SKM-1 (cell line): ENCODE data around the gene RRBP1.
A peak's percentile ranks its signal among the peaks of the same experiment; 100 is the strongest.

Experiments
- DNase-seq: peaks from one replicate; lab custom pipeline; 2025; ENCODE audit not compliant: unreplicated experiment; lab: John Stamatoyannopoulos, UW

The RRBP1 gene, protein sequence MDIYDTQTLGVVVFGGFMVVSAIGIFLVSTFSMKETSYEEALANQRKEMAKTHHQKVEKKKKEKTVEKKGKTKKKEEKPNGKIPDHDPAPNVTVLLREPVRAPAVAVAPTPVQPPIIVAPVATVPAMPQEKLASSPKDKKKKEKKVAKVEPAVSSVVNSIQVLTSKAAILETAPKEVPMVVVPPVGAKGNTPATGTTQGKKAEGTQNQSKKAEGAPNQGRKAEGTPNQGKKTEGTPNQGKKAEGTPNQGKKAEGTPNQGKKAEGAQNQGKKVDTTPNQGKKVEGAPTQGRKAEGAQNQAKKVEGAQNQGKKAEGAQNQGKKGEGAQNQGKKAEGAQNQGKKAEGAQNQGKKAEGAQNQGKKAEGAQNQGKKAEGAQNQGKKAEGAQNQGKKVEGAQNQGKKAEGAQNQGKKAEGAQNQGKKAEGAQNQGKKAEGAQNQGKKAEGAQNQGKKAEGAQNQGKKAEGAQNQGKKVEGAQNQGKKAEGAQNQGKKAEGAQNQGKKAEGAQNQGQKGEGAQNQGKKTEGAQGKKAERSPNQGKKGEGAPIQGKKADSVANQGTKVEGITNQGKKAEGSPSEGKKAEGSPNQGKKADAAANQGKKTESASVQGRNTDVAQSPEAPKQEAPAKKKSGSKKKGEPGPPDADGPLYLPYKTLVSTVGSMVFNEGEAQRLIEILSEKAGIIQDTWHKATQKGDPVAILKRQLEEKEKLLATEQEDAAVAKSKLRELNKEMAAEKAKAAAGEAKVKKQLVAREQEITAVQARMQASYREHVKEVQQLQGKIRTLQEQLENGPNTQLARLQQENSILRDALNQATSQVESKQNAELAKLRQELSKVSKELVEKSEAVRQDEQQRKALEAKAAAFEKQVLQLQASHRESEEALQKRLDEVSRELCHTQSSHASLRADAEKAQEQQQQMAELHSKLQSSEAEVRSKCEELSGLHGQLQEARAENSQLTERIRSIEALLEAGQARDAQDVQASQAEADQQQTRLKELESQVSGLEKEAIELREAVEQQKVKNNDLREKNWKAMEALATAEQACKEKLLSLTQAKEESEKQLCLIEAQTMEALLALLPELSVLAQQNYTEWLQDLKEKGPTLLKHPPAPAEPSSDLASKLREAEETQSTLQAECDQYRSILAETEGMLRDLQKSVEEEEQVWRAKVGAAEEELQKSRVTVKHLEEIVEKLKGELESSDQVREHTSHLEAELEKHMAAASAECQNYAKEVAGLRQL (N-terminal part only)

DNA sequence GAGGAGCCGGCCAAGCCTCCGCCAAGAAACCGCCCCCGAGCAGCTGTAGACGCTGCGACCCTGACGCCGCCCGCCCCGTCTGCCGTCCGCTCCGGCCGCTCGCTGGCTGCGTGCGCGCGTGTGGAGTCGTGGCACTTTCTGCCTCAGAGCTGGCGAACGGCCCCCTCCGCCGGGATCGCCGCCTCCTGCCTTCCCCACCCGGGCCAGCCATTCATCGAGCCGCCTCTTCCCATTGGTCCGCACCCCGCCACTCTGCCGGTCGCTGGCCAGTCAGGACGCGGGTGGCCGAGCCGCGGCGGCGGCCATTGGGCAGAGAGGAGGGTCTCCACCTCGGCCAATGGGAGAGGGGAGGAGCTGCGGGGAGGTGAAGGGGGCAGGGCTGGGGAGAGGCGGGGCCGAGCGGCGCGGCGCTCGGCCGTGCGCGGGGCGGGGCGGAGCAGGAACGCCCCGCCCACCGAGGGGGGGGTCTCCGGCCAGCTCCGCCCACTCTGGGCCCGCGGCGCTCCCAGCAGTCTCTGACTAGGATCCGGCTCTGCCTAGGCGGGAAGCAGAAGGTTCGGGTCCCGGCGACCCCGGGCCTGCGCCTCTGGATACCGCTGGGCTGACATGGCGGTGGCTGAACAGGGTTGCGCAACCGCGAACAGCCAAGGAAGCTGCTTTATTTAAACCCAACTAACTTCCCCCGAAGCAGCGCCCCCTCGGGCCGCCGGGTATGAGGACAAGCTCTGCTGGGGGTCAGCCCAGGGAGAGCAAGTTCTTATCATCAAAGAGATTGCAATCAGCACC lies at the start of gene RRBP1:
TSS of gene RRBP1 (minus strand) at position 140 of the 786 bp plus-strand sequence. CDS start 21,735 bp downstream, outside the sequence.
- peak; percentile 69 for DNase-seq

DNA sequence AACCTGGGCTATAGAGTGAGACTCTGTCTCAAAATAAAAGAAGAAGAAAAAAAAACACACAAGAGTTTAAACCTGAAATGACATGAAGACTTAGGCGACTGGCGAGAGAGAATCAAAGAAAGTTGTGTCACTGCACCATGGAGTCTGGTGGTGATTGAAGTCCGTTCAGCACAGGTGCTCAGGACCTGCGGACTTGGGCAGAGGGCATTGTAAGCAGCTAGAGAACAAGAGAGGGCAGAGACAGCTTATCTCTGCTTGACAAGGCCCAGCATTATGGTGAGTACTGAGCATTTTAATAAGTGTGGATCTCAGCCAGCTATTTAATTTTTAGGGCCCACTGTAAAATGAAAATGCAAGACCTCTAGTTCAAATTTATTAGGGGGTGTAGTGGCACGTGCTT lies 49.2 kb upstream of the RRBP1 start:
- DNase-seq, result no peak

DNA sequence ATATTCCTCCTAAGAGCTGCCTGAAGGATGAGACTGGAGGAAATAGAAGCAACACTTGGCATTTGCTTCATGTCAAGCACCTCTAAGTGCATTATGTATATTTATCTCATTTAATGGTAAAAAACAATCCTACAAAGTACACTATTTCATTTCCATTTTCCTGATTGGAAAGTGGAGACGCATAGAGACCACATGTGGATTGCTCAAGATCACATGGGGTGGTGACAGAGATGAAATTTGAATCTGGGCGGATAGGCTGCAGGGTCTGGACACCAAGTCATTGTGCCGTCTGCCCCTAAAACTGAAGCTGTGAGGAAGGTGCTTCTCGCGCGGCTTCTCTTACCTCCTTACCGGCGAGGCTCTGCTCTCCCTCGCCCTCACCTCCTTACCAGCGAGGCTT lies 48.0 kb upstream of the RRBP1 start:
- DNase-seq, result no peak

DNA sequence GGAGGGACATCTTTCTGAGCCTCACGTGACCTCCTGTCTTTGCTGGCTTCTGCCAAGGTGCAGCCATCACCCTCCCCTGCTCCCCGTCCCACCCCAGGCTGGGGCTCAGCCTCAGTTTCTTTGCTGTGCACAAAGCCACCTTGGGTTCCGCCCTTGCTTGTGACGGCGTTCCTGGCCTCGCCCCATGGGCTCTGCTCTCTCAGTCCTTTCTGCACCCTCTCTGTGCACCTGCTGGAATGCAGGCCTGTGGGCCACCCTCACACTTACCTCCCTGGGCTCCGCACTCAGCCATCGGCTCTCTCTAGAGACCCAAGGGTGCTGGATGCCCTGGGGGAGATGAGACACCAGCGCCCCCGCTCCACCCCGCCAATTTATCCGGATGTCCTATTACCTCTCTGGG lies 46.0 kb upstream of the RRBP1 start:
- DNase-seq, result no peak

DNA sequence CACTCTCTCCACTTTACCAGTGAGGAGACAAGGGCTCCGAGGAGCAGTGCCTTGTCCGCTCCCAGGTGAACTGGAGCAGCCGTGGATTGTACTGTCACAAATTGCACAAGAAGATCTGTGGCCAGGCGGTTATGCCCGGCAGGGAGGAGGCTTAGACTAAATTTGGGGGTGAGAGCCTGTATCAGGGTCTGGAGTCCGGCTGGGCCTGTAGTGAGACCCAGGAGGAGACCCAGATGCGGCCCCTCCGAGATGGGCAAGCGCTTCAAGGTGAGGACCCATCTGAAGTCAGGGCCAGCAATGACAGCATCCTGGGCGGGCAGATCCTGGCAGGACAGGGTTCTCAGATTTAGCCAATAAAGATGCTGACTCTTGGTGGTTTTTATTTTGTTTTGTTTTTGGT lies 45.3 kb upstream of the RRBP1 start:
- no peak for DNase-seq

DNA sequence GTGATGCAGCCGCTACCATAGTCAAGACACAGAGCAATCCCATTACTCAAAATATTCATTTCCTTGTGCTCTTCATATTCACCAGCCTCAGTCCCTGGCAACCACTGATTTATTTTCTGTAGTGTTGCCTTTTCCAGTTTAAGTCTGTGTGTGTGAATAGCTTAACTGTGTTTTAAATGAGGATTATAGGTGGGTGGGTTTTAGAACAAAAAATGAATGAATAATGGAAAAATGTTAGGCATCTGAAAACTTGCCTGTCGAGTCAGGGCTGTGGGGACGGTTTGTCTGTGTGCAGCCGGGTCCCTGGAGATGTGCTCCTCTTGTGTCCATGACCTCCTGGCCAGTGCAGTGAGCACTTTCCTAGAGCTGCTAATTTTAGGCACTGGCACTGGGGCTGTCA lies 44.9 kb upstream of the RRBP1 start:
- DNase-seq, result no peak

DNA sequence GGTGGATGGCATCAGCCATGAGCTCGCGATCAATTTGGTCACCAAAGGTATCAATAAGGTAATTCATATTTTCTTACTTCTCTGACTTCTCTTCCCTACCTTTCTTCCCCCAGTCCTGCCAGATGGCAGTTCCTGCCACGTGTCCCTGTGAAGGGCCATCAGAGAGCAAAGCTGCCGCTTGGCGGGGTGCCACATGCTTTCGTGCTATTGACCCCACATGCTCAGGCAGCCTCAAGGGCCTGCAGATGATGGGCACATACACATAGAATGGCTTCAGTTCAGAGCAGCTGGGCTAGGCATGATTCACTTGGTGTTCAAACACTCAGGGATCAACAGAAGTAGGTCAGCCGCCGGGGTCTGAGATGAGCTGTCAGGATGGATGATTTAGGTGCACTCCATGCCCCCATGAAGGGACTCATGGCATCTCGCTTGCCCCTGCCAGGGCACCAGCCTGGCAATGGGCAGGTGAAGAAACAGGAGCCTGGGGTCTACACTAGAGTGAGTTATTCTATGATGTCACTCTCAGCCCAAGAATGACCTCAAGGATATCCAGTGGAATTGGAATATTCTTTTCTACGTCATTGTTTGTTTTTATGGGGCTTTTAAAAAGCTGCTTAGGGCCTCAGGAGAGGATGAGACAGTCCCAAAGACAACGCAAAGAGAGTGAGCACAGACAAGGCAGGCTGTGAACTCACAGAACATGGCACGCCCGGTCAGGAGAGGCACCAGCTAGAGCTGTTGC lies 43.2 kb upstream of the RRBP1 start:
- DNase-seq, result no peak

DNA sequence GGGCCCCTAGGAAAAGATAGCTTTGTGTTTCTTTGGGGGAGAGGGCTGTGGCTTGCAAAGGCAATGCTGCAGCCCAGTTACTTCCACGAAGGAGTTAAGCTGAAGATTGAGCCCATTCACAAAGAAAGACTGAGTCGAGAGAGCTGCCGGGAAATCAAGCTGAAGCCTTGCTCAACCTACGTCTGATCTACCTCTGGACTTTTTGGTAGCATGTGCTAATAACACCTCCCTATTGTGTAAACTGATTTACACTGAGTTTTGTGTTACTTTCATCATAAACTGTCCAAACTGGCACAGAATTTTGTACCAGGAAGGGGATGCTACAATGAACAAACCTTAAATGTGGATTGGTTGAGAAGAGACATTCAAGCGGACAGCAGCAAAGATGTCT lies 41.3 kb upstream of the RRBP1 start:
- no peak for DNase-seq

DNA sequence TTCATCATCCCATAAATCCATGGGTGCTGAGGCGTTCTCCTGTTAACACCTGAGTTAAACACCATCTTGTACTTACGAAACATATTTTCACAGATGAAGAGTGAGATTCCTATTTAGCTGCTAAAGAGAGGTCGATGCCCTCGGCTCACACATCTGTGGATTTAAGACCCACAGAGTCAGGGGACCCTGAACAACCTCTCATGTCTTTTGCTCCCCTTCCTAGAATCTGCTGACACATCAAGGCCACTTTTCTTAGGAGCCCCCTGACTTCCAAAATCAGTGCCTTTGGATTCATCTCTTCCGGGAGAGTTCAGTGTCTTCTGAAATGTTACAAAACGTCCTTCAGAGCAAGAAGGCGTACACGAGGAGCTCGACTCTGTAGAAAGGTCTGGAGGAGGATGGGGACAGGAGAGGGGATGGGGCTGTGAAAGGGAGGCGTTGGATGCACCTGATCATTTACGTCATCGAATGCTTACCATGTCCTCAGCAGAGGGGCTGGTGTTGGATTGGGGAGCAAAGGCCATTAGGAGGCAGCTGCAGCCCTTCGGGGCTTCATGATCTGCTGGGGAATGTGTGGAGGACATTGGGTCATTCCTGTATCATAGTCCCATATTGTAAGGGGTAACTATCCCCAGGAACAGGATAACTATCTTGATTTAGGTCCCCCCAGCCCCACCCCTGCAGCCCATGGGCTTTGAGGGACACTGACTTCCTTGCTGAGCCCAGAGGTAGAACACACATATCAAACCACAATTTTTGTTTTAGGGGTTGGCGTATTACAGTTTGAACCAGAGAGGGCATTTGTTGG lies 40.7 kb upstream of the RRBP1 start:
- DNase-seq, result no peak

DNA sequence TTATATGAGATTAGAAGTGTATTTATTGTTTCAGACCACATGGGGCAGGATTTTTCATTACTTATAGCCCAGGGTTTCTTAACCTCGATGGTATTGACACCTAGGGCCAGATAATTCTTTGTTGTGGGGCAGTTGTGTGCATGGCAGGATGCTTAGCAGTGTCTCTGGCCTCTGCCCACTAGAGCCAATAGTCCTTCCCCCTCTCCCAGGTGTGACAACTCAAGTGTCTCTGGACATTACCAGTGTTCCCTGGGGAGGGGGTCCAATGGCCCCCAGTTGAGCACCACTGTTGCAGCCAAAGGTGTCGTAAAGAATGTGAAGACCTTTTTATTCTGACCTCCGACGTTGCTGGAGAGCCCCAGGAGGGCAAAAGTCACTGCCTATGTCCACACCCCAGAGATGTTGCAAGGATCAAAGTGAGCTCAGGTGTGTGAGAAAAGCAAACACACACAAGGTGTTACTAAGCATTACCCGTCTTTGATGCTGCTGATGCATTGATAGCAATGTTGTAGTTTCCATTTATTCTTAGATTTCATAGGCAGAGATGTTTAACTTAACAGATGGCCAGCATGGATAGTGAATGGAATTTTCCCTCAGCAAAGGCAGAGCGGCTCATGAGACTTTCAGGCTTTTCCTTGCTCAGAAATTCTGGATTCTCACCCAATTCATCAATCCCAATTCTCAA lies 39.9 kb upstream of the RRBP1 start:
- no peak for DNase-seq

DNA sequence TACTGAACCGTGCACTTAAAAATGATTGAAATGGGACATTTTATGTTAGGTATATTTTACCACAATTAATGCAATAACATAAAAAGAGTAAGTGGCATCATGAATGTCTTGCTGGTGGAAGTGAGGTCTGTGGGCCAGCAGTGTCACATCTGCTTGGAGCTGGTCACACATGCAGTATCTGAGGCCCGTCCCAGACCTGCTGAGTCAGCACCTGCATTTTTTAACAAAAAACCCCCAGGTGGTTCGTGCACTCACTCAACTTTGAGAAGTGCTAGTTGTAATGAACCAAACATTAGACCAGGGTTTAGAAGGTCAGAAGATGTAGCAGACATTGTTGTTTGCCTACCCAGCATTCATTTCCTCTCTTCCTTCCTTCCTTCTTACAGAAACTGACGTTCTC lies 38.7 kb upstream of the RRBP1 start:
- no peak for DNase-seq

DNA sequence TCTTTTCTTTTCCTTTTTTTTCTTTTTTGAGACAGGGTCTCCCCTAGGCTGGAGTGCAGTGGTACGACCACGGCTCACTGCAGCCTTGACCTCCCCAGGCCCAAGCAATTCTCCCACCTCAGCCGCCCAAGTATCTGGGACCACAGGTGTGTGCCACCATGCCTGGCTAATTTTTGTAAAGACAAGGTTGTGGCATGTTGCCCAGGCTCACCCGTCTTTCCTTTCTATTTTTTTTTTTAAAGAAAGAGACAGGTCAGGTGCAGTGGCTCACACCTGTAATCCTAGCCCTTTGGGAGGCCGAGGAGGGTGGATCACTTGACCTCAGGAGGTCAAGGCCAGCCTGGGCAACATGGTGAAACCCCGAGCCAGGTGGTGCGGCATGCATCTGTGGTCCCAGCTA lies 34.3 kb upstream of the RRBP1 start:
- DNase-seq, result no peak

DNA sequence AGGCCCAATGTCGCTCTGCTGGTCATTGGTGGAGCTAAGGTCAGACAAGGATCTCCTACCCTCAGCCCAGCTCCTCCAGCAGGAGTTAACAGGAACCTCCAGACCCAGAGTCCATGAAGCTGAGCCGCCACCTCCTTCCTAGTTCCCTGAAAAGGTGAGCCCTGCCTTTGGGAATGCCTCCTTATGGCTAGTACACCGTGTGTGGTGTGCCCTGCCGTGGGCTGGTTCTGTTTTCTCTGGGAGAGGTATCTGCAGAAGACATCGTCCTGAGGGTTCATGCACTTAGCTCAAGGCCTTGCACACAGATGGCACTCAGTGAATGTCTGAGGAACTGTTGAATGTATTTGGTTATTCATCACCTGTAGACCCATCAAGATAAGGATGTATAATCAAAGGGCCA lies 33.0 kb upstream of the RRBP1 start:
- no peak for DNase-seq

DNA sequence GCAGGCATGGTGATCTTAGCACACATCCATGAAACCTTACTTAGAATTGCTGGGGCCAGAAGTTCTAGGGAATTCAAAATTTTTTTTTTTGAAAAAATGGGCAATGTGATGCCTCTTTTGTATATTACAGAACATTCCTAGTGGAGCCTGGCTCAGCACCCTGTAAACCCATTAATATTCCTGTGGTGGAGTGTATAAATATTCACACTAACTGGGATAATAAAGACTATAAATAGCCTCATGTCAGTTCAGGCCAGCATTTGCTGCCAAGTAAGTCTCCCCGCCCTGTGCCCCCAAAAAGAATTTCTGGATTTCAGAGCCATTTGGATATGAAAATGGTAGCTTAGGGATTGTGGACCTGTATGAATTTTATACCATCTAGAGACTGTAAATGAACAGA lies 32.6 kb upstream of the RRBP1 start:
- no peak for DNase-seq

DNA sequence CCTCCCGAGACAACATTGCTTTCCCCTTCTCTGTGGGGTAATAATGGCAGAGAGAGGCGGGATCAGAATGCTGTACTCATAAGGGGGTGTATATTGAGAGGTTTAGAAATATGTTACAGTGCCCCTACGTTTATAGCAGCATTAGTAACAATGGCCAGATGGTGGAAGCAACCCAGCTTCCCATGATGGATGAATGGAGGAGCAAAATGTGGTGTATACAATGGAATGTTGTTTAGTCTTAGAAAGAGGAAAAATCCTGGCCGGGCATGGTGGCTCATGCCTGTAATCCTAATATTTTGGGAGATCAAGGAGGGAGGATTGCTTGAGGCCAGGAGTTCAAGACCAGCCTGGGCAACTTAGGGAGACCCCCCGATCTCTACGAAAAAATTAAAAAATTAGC lies 30.7 kb upstream of the RRBP1 start:
- no peak for DNase-seq

DNA sequence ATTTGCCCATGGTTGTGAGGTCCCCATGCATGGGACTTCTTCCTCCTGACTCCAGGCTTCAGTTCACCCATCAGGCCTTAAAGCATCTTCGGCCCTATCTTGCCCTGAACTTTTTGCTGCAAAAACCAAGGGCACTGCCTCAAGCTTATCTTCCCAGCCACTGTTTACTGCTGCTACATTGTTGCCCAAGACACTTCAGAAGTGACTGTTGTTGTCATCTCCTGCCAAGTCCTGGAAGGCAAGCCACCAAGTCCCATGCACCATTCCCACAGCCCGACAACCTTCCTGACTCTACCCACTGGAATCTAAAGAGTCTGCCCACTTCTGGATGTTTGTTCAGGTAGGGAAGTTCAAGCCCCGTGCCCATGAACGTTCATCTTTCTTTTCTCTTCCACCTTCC lies 30.2 kb upstream of the RRBP1 start:
- no peak for DNase-seq

DNA sequence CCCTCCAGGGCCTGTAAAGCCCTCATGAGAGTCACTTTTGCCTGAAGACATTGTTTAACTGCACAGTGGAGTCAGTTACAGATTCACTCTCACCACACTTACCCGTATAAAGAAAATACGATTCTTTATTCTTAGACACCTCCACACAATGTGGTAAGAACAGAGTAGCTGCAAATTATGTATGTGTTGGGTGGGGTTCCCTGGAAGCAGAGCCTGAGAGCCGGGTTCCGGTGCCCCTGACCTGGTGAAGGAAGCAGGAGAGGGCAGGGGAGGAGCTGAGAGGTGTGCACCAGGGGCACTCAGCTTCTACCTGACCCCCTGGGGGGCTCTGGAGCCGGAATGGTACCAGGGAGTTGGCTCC lies 29.2 kb upstream of the RRBP1 start:
- no peak for DNase-seq

DNA sequence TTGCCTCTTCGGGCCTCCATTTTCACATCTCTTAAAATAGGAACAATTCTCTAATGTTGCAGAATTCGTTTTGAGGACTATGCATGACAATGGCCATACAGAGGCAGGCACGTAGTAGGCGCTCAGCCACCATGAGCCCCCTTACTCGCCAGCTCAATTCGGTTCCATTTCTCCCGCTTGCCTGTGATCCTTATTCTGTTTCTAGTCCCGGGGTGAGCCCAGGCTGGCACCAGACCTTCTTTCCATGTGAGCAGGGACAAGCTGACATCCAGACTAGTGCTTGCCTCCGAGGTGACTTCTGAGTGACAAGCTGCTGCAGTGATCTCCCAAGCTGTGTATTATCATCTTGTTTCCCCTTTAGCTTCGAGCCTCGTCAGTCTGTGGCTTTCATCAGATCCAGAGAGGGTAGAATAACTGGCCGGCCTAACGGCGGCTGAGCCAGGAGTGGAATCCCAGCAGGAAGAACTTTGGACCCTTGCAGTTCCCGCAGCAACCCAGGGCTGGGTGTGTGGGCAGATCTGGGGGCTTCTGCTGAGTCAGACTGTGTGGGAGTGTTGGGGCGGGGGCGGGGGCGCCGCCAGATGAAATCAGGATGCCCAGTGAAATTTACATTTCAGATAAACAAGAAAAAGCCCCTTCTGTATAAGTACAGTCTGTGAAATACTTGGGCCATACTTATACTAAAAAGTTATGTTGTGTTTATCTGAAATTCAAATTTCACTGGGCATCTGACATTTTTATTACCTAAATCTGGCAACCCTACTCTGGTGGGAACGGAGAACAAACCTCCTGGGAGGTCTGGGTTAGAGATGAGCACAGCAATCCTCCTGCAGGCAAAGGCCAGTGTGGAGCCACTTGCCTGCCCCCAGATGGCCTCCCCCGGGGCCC lies 28.6 kb upstream of the RRBP1 start:
- no peak for DNase-seq
